ENCODE data around the gene MFF. TPM values are rescaled to one million over a fixed set of nuclear protein-coding genes. Genes with fewer than 3 reads are reported as not detected.
A peak's percentile ranks its signal among the peaks of the same experiment; 100 is the strongest.

The MFF gene
- total and polyA plus RNA-seq, 4 experiments from 2014 or later: 58.0 to 159 (median 93.6) TPM

- Mint-ChIP-seq H3K27me3 (no peaks in the 10 kb centered on the region), H3K4me3 (no peak overlapping the region), H3K9me3 (no peaks in the 10 kb centered on the region), H3K4me1 (peaks cover 0 to 12% (median 3%) of the 10 kb centered on the region in 4 donors), H3K27ac (no peak overlapping the region), H3K36me3 (no peaks in the 10 kb centered on the region)
- intact Hi-C loops (cut with micrococcal nuclease): no loop called here
- Histone ChIP-seq H3K4me1 (ENCODE audit: insufficient read depth, low read length) (no peaks in the 10 kb centered on the region), H3K4me3 (ENCODE audit: low read length in 2 of 2) (no peak overlapping the region), H3K27me3 (ENCODE audit: insufficient read depth, low read length) (no peaks in the 10 kb centered on the region), H3K9me3 (ENCODE audit: control insufficient read depth in 1 of 2, low read length in 2 of 2) (no peaks in the 10 kb centered on the region), H3K27ac (ENCODE audit: low read depth, low read length) (no peak overlapping the region), H3K36me3 (ENCODE audit: insufficient read depth, low read length) (no peaks in the 10 kb centered on the region)
- ChIA-PET CTCF (ENCODE audit: partially characterized antibody) (no interaction called here), POLR2A (ENCODE audit: partially characterized antibody) (no interaction called here)
- DNase-seq: no peak
Observed at GRCh38 chr2:227395556-227395955, 70.5 kb downstream of the MFF start.

GRCh38 chr2:227397562-227397961, 72.5 kb downstream of the MFF start:
- Mint-ChIP-seq H3K36me3 (no peaks in the 10 kb centered on the region), H3K27ac (peak overlapping the region in 1 of 7 donors; percentile 71), H3K4me1 (peaks cover 0 to 12% (median 3%) of the 10 kb centered on the region in 4 donors), H3K27me3 (peaks cover 0 to 3% of the 10 kb centered on the region in 2 donors), H3K9me3 (no peaks in the 10 kb centered on the region), H3K4me3 (no peak overlapping the region)
- ChIA-PET CTCF (ENCODE audit: partially characterized antibody) (no interaction called here), POLR2A (ENCODE audit: partially characterized antibody) (no interaction called here)
- Histone ChIP-seq H3K4me1 (ENCODE audit: insufficient read depth, low read length) (no peaks in the 10 kb centered on the region), H3K9me3 (ENCODE audit: control insufficient read depth in 1 of 2, low read length in 2 of 2) (no peaks in the 10 kb centered on the region), H3K27me3 (ENCODE audit: insufficient read depth, low read length) (no peaks in the 10 kb centered on the region), H3K27ac (ENCODE audit: low read depth, low read length) (no peak overlapping the region), H3K4me3 (ENCODE audit: low read length in 2 of 2) (no peak overlapping the region), H3K36me3 (ENCODE audit: insufficient read depth, low read length) (no peaks in the 10 kb centered on the region)
- intact Hi-C loops (cut with micrococcal nuclease): no loop called here
- DNase-seq: no peak

DNA sequence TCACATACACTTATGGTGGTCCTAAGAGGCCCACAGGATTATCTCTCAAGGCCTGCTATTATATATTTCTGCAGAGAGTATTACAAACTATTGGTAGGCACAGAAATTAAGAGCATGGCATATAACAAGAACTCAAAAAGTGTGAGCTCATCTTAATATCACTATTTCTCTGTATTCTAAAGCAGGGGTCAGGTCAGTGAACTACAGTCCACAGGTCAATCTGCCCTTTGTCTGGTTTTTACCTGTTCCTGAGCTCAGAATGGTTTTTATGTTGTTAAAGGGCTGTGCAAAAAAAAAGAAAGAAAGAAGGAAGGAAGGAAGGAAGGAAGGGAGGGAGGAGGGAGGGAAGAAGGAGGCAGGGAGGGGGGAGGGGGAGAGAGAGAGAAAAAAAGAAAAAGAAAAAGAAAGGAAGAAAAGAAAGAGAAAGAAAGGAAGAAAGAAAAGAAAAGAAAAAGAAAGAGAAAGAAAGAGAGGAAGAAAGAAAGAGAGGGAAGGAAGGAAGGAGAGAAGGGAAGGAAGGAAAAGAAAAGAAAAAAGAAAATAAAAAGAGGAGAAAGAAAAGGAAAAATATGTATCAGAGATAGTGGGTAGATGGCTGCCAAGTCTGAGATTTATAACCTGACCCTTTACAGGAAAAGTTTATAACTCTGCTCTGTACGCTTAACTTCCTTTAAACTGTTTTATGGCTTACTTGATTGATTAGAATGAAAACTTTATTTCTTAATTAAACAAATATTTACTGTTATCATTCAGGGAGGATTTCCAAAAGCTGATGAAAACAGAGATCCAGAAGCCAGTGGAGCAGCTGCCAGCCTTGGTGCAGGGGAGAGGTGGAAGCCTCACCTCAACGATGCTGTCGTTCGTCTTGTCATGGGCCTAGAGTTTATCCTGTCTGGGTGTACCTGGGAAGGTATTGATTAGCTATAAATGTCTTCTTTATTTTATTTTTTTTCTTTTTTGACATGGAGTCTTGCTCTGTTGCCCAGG, 73.9 kb downstream of the MFF start:
- H3K4me3 Mint-ChIP-seq: no peak overlapping the region
- no peak overlapping the region for H3K4me3 ChIP-seq (ENCODE audit: low read length in 2 of 2)
- ChIA-PET POLR2A (ENCODE audit: partially characterized antibody) (no interaction called here), CTCF (ENCODE audit: partially characterized antibody) (no interaction called here)
- peaks cover 0 to 2% (median 0%) of the 10 kb centered on the region in 8 donors for H3K9me3 Mint-ChIP-seq
- H3K9me3 ChIP-seq (ENCODE audit: control insufficient read depth in 1 of 2, low read length in 2 of 2): no peaks in the 10 kb centered on the region
- no peaks in the 10 kb centered on the region for H3K4me1 ChIP-seq (ENCODE audit: insufficient read depth, low read length)
- intact Hi-C loops (cut with micrococcal nuclease): no loop called here
- H3K36me3 Mint-ChIP-seq: no peaks in the 10 kb centered on the region
- H3K27me3 ChIP-seq (ENCODE audit: insufficient read depth, low read length): no peaks in the 10 kb centered on the region
- DNase-seq: no peak
- no peaks in the 10 kb centered on the region for H3K36me3 ChIP-seq (ENCODE audit: insufficient read depth, low read length)
- peaks cover 0 to 12% (median 5%) of the 10 kb centered on the region in 4 donors for H3K4me1 Mint-ChIP-seq
- H3K27ac Mint-ChIP-seq: peak overlapping the region in 1 of 7 donors; percentile 38
- H3K27me3 Mint-ChIP-seq: peaks cover 0 to 3% of the 10 kb centered on the region in 2 donors
- no peak overlapping the region for H3K27ac ChIP-seq (ENCODE audit: low read depth, low read length)

GRCh38 chr2:227401550-227401949, 76.5 kb downstream of the MFF start:
- H3K9me3 Mint-ChIP-seq: peaks cover 0 to 2% (median 0%) of the 10 kb centered on the region in 8 donors
- Histone ChIP-seq H3K9me3 (ENCODE audit: control insufficient read depth in 1 of 2, low read length in 2 of 2) (no peaks in the 10 kb centered on the region), H3K27ac (ENCODE audit: low read depth, low read length) (no peak overlapping the region), H3K4me3 (ENCODE audit: low read length in 2 of 2) (no peak overlapping the region), H3K27me3 (ENCODE audit: insufficient read depth, low read length) (no peaks in the 10 kb centered on the region), H3K36me3 (ENCODE audit: insufficient read depth, low read length) (no peaks in the 10 kb centered on the region), H3K4me1 (ENCODE audit: insufficient read depth, low read length) (peaks cover 6% of the 10 kb centered on the region)
- ChIA-PET CTCF (ENCODE audit: partially characterized antibody) (no interaction called here), POLR2A (ENCODE audit: partially characterized antibody) (no interaction called here)
- H3K27ac Mint-ChIP-seq: no peak overlapping the region
- peaks cover 0 to 3% of the 10 kb centered on the region in 2 donors for H3K27me3 Mint-ChIP-seq
- intact Hi-C loops (cut with micrococcal nuclease): loop anchor here (10.0 kb wide), 1 partner anchor 363 kb away; no protein-coding TSS in a partner anchor
- H3K4me1 Mint-ChIP-seq: peaks cover 3 to 17% (median 9%) of the 10 kb centered on the region in 4 donors
- H3K36me3 Mint-ChIP-seq: no peaks in the 10 kb centered on the region
- no peak for DNase-seq
- H3K4me3 Mint-ChIP-seq: no peak overlapping the region

DNA sequence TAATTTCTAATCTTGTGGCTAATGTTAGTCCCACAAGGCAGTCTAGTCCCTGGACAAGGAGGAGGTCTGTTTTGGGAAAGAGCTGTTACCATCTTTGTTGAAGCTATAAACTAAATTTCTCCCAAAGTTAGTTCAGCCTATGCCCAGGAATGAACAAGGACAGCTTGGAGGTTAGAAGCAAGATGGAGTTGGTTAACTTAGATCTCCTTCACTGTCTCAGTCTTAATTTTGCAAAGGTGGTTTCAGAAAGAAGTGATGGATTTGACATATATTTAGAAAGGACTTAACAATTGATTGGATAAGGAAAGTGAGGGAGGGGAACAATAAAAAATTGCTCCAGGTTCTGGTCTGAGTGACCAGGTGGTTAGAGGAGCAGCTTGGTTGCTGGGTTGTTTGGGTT, 77.3 kb downstream of the MFF start:
- intact Hi-C loops (cut with micrococcal nuclease): loop anchor here (10.0 kb wide), 1 partner anchor 362 kb away; no protein-coding TSS in a partner anchor
- DNase-seq: no peak
- H3K9me3 ChIP-seq (ENCODE audit: control insufficient read depth in 1 of 2, low read length in 2 of 2): no peaks in the 10 kb centered on the region
- Mint-ChIP-seq H3K4me1 (peaks cover 3 to 14% (median 9%) of the 10 kb centered on the region in 4 donors), H3K27me3 (peaks cover 0 to 3% of the 10 kb centered on the region in 2 donors), H3K9me3 (peaks cover 0 to 2% (median 0%) of the 10 kb centered on the region in 8 donors), H3K4me3 (peak overlapping the region in 1 of 8 donors; percentile 32), H3K36me3 (no peaks in the 10 kb centered on the region), H3K27ac (no peak overlapping the region)
- no peaks in the 10 kb centered on the region for H3K36me3 ChIP-seq (ENCODE audit: insufficient read depth, low read length)
- no peaks in the 10 kb centered on the region for H3K27me3 ChIP-seq (ENCODE audit: insufficient read depth, low read length)
- H3K27ac ChIP-seq (ENCODE audit: low read depth, low read length): no peak overlapping the region
- ChIA-PET POLR2A (ENCODE audit: partially characterized antibody) (no interaction called here), CTCF (ENCODE audit: partially characterized antibody) (no interaction called here)
- no peak overlapping the region for H3K4me3 ChIP-seq (ENCODE audit: low read length in 2 of 2)
- H3K4me1 ChIP-seq (ENCODE audit: insufficient read depth, low read length): peaks cover 6% of the 10 kb centered on the region

- H3K36me3 Mint-ChIP-seq: no peaks in the 10 kb centered on the region
- no peak overlapping the region for H3K27ac ChIP-seq (ENCODE audit: low read depth, low read length)
- peaks cover 3 to 8% (median 6%) of the 10 kb centered on the region in 4 donors for H3K4me1 Mint-ChIP-seq
- ChIA-PET POLR2A (ENCODE audit: partially characterized antibody) (no interaction called here), CTCF (ENCODE audit: partially characterized antibody) (no interaction called here)
- H3K36me3 ChIP-seq (ENCODE audit: insufficient read depth, low read length): no peaks in the 10 kb centered on the region
- H3K9me3 ChIP-seq (ENCODE audit: control insufficient read depth in 1 of 2, low read length in 2 of 2): no peaks in the 10 kb centered on the region
- peaks cover 0 to 2% (median 0%) of the 10 kb centered on the region in 8 donors for H3K9me3 Mint-ChIP-seq
- H3K4me3 Mint-ChIP-seq: no peak overlapping the region
- H3K27me3 ChIP-seq (ENCODE audit: insufficient read depth, low read length): no peaks in the 10 kb centered on the region
- no peak overlapping the region for H3K4me3 ChIP-seq (ENCODE audit: low read length in 2 of 2)
- DNase-seq: no peak
- H3K27me3 Mint-ChIP-seq: peaks cover 0 to 3% of the 10 kb centered on the region in 2 donors
- peaks cover 6% of the 10 kb centered on the region for H3K4me1 ChIP-seq (ENCODE audit: insufficient read depth, low read length)
- H3K27ac Mint-ChIP-seq: no peak overlapping the region
- intact Hi-C loops (cut with micrococcal nuclease): loop anchor here (10.0 kb wide), 1 partner anchor 362 kb away; no protein-coding TSS in a partner anchor
Observed at GRCh38 chr2:227402959-227403358, 77.9 kb downstream of the MFF start.

DNA sequence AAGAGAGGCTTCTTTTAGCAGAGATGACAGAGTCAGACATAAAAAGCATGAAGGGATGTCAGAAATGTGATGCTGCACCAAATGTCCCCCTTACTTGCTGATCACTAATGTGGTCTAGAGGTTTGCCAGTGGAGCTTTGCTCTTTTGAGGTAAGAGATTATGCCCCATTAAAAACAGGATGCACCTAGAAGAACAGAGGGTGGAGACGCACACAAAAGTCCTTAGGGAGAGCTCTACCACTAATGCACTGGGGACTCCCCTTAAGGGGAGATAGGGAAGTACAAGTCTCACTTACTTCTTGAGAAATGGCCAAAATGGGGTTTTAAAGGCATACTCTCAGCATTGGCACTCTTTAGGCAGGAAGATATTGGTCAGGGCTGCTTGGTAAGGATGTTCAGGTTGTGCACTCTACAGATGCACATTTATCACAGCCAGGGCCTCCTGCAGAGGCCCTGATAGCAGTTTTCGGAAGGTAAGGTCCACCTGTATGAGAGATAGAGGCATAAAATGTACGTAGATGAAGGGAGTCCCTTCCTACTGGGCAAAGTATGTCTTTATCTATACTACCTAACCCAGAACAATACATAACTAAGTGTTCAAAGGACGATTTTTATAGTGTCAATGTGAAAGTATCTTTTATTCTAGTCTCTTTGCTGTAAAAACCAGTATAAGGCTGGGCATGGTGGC, 79.7 kb downstream of the MFF start:
- no peak for DNase-seq
- Mint-ChIP-seq H3K4me1 (peaks cover 3 to 8% (median 5%) of the 10 kb centered on the region in 4 donors), H3K27me3 (peaks cover 0 to 3% of the 10 kb centered on the region in 2 donors), H3K9me3 (peaks cover 0 to 2% (median 0%) of the 10 kb centered on the region in 8 donors), H3K4me3 (no peak overlapping the region), H3K27ac (peak overlapping the region in 2 of 7 donors; percentile 36 to 57), H3K36me3 (no peaks in the 10 kb centered on the region)
- peaks cover 6% of the 10 kb centered on the region for H3K4me1 ChIP-seq (ENCODE audit: insufficient read depth, low read length)
- H3K36me3 ChIP-seq (ENCODE audit: insufficient read depth, low read length): no peaks in the 10 kb centered on the region
- CTCF ChIA-PET (ENCODE audit: partially characterized antibody): interaction anchor here (0.7 to 2.2 kb wide), 2 partner anchors 42 to 361 kb away, joined by 3 to 7 read pairs; no protein-coding TSS in a partner anchor
- no peak overlapping the region for H3K4me3 ChIP-seq (ENCODE audit: low read length in 2 of 2)
- POLR2A ChIA-PET (ENCODE audit: partially characterized antibody): no interaction called here
- H3K9me3 ChIP-seq (ENCODE audit: control insufficient read depth in 1 of 2, low read length in 2 of 2): no peaks in the 10 kb centered on the region
- no peaks in the 10 kb centered on the region for H3K27me3 ChIP-seq (ENCODE audit: insufficient read depth, low read length)
- intact Hi-C loops (cut with micrococcal nuclease): loop anchor here (10.0 kb wide), 1 partner anchor 360 kb away; no protein-coding TSS in a partner anchor
- no peak overlapping the region for H3K27ac ChIP-seq (ENCODE audit: low read depth, low read length)
